OCI-LY3 (cell line): Measurements from ENCODE around the gene HID1.

Source experiments
- H2AFZ ChIP-seq: fragments of 200-600, 300-600 bp; shearing (Covaris generic); 2 replicates; pipeline ENCODE4 v1.6.0; 2014; ENCODE audit warnings: antibody characterized with exemption, low read depth, low read length
- H3K27ac ChIP-seq: fragments of 200-600, 300-600 bp; sonication (generic); 2 replicates; pipeline ENCODE4 v1.5.1; 2014; ENCODE audit warnings: mild to moderate bottlenecking, low read length, moderate library complexity, mixed read lengths
- H3K27me3 ChIP-seq: fragments of 200-600, 300-600 bp; sonication (generic); 2 replicates; pipeline ENCODE4 v1.6.1; 2014; ENCODE audit warnings: low read depth, low read length, mixed read lengths
- H3K36me3 ChIP-seq: fragments of 200-600, 300-600 bp; sonication (generic); replicated peaks from 2 replicates; pipeline ENCODE3; 2014; ENCODE audit warnings: low read depth, low read length, mixed read lengths
- H3K4me1 ChIP-seq: fragments of 300-600, 200-600 bp; sonication (generic); 2 replicates; pipeline ENCODE4 v1.6.1; 2014; ENCODE audit warnings: low read length, mixed read lengths
- H3K4me2 ChIP-seq: fragments of 200-600, 300-600 bp; sonication (generic); 2 replicates; pipeline ENCODE4 v1.6.1; 2014; ENCODE audit warnings: low read length, mixed read lengths
- H3K4me3 ChIP-seq: fragments of 300-600, 200-600 bp; sonication (generic); 2 replicates; pipeline ENCODE4 v1.5.1; 2014; ENCODE audit warnings: antibody characterized with exemption, mild to moderate bottlenecking, low read length, moderate library complexity
- H3K79me2 ChIP-seq: fragments of 300-600, 200-600 bp; shearing (Covaris generic); 2 replicates; pipeline ENCODE4 v1.6.1; 2014; ENCODE audit warnings: mild to moderate bottlenecking, low read length, mixed read lengths
- H3K9ac ChIP-seq: fragments of 300-600, 200-600 bp; shearing (Covaris generic); 2 replicates; pipeline ENCODE4 v1.6.0; 2014; ENCODE audit warnings: mild to moderate bottlenecking, low read length, moderate library complexity
- H3K9me3 ChIP-seq: fragments of 200-600, 300-600 bp; shearing (Covaris generic); 2 replicates; pipeline ENCODE4 v1.6.1; 2014; ENCODE audit warnings: low read length, mixed read lengths; ENCODE audit not compliant: insufficient read depth
- H4K20me1 ChIP-seq: fragments of 200-600, 300-600 bp; sonication (generic); 2 replicates; pipeline ENCODE4 v1.6.1; 2016; ENCODE audit warnings: low read length, mixed read lengths; ENCODE audit not compliant: insufficient read depth
- EZH2phosphoT487 ChIP-seq: fragments of 200-600 bp; shearing (Covaris generic); IDR thresholded peaks from 2 replicates; pipeline ENCODE4 v1.6.1; 2018; ENCODE audit warnings: antibody characterized with exemption, mixed run types, low read depth
- TF ChIP-seq, protein P1 (sequence below): fragments of 200-600, 300-600 bp; sonication (generic); IDR thresholded peaks from 2 replicates; pipeline ENCODE4 v1.5.1; 2014; ENCODE audit warnings: antibody characterized with exemption, low read length, low read depth

Gene HID1

GRCh38 chr17:74930535-74931036 is 42.0 kb downstream of the HID1 start:
- Histone ChIP-seq H2AFZ (no peak overlapping the region), H4K20me1 (no peaks in the 10 kb centered on the region), H3K27me3 (no peaks in the 10 kb centered on the region), H3K4me1 (no peaks in the 10 kb centered on the region), H3K36me3 (no peaks in the 10 kb centered on the region), H3K27ac (no peak overlapping the region), H3K4me3 (no peak overlapping the region), H3K79me2 (no peaks in the 10 kb centered on the region), H3K9ac (no peak overlapping the region), H3K4me2 (no peak overlapping the region), H3K9me3 (no peaks in the 10 kb centered on the region)
- no peak for TF ChIP-seq EZH2phosphoT487
- TF ChIP-seq, protein P1, sequence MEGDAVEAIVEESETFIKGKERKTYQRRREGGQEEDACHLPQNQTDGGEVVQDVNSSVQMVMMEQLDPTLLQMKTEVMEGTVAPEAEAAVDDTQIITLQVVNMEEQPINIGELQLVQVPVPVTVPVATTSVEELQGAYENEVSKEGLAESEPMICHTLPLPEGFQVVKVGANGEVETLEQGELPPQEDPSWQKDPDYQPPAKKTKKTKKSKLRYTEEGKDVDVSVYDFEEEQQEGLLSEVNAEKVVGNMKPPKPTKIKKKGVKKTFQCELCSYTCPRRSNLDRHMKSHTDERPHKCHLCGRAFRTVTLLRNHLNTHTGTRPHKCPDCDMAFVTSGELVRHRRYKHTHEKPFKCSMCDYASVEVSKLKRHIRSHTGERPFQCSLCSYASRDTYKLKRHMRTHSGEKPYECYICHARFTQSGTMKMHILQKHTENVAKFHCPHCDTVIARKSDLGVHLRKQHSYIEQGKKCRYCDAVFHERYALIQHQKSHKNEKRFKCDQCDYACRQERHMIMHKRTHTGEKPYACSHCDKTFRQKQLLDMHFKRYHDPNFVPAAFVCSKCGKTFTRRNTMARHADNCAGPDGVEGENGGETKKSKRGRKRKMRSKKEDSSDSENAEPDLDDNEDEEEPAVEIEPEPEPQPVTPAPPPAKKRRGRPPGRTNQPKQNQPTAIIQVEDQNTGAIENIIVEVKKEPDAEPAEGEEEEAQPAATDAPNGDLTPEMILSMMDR, result no peak

DNA sequence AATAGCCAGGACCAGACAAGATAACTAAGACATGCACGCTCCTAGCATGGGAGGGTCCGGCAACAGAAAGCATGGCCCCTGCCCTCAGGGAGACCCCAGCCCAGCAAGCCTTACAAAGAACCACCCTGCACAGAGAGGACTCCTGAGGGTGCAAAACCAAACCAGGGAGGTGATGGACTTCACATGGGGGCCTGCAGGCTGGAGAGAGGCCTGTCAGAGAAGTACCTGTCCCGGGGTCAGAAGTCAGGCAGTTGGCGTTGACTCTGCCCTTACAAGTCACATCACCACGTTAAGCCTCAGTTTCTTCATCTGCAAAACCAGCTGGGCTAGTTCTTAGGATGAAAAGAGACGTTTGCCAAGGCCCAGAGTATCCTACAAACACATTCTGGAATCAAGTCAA is 43.8 kb downstream of the HID1 start:
- H3K36me3 ChIP-seq, result no peaks in the 10 kb centered on the region
- H4K20me1 ChIP-seq, result no peaks in the 10 kb centered on the region
- no peak overlapping the region for H2AFZ ChIP-seq
- no peaks in the 10 kb centered on the region for H3K9me3 ChIP-seq
- TF ChIP-seq EZH2phosphoT487, result no peak
- TF ChIP-seq, protein P1, result no peak
- H3K27me3 ChIP-seq, result no peaks in the 10 kb centered on the region
- H3K4me1 ChIP-seq, result no peaks in the 10 kb centered on the region
- no peaks in the 10 kb centered on the region for H3K79me2 ChIP-seq
- no peak overlapping the region for H3K4me2 ChIP-seq
- no peak overlapping the region for H3K27ac ChIP-seq
- no peak overlapping the region for H3K4me3 ChIP-seq
- no peak overlapping the region for H3K9ac ChIP-seq

DNA sequence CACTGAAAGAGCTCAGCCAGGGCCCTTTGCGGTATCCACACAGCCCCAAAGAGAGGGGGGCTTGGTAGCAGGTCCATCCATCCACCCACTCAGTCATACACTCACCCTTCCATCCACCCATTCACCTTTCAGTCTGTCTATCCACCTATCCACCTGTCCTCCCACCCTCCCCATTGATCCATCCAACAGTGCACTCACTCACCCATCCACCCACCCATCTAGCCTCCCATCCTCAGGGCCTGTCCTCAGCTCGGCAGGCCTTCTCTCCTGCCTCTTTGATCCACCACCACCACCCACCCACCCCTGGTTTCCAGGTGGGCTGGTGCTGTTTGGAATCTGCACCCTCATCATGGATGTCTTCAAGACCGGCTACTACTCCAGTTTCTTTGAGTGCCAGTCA is 47.3 kb downstream of the HID1 start:
- Histone ChIP-seq H3K4me3 (no peak overlapping the region), H3K36me3 (no peaks in the 10 kb centered on the region), H3K4me1 (no peaks in the 10 kb centered on the region), H3K27me3 (no peaks in the 10 kb centered on the region), H2AFZ (no peak overlapping the region), H3K4me2 (no peak overlapping the region), H3K9ac (no peak overlapping the region), H3K79me2 (no peaks in the 10 kb centered on the region), H3K9me3 (no peaks in the 10 kb centered on the region), H3K27ac (no peak overlapping the region), H4K20me1 (no peaks in the 10 kb centered on the region)
- TF ChIP-seq EZH2phosphoT487, result no peak
- TF ChIP-seq, protein P1, result no peak

DNA sequence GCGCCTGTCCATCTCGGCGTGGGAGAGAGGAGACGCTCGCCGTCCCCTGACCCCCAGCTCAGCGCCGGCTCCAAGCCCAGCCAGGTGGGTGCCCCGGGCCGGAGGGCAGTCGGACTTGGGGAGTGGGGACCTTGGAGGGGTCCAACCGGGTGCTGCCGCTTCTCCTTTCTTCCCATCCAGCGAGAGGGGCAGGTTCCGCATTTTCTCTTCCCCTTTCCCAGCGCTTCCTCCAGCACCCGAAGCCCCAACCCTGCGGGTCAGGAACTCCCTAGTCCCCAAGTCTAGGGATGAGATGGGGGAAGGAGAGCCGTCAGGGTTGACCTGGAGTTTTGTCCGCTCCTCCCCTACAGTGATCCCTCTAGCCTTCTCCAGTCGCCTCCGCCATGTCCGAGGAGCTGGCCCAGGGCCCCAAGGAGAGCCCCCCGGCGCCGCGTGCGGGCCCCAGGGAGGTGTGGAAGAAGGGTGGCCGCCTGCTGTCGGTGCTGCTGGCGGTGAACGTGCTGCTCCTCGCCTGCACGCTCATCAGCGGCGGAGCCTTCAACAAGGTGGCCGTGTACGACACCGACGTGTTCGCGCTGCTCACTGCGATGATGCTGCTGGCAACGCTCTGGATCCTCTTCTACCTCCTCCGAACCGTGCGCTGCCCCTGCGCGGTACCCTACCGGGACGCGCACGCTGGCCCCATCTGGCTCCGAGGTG is 48.2 kb downstream of the HID1 start, which contains the start of gene OTOP2:
TSS of gene OTOP2 (plus strand) at position 24 of the 699 bp plus-strand sequence. CDS start at position 384, 360 bp downstream.
- H3K79me2 ChIP-seq, result no peaks in the 10 kb centered on the region
- H3K4me2 ChIP-seq, result no peak within 1 kb of the TSS
- H4K20me1 ChIP-seq, result no peaks in the 10 kb centered on the region
- H2AFZ ChIP-seq, result no peak within 1 kb of the TSS
- H3K27me3 ChIP-seq, result no peaks in the 10 kb centered on the region
- no peaks in the 10 kb centered on the region for H3K4me1 ChIP-seq
- H3K9ac ChIP-seq, result no peak within 1 kb of the TSS
- no peak for TF ChIP-seq EZH2phosphoT487
- TF ChIP-seq, protein P1, result no peak
- H3K36me3 ChIP-seq, result no peaks in the 10 kb centered on the region
- no peaks in the 10 kb centered on the region for H3K9me3 ChIP-seq
- no peak within 1 kb of the TSS for H3K27ac ChIP-seq
- H3K4me3 ChIP-seq, result no peak within 1 kb of the TSS
